ENCODE measurements around the gene MRPS35. TPM values are rescaled to one million over a fixed set of nuclear protein-coding genes. Genes with fewer than 3 reads are reported as not detected.

The MRPS35 gene
- total and polyA plus RNA-seq, 2 experiments from 2014 or later: 58.1 to 58.7 TPM

DNA sequence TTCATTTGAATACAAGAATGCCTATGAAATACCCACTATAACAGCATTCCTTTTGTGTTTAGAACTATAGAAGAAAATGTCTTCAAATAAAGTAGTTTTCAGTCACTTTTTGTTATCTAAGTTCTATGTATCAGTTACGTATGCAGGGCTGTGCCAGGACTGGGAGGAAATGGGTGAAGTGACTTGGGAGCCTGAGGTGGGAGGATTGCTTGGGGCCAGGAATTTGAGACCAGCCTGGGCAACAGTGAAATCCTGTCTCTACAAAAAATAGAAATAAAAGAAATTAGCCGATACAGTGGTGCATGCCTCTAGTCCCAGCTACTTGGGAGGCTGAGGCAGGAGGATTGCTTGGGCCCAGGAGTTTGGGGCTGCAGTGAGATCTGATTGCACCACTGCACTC is 92.3 kb downstream of the MRPS35 start:
- peaks cover 5% of the 10 kb centered on the region; the same call in 2 of the 3 replicates for H3K4me1 Mint-ChIP-seq
- H3K4me3 Mint-ChIP-seq: no peak overlapping the region
- H3K27ac ChIP-seq (ENCODE audit: low read depth): no peak overlapping the region
- no peaks in the 10 kb centered on the region for H3F3A ChIP-seq (replicated peaks; ENCODE audit: low read depth)
- no peaks in the 10 kb centered on the region for H3K9me3 Mint-ChIP-seq
- H3K4me1 ChIP-seq (ENCODE audit: insufficient read depth): no peaks in the 10 kb centered on the region
- no peak for DNase-seq (ENCODE audit: low spot score)
- no peaks in the 10 kb centered on the region for H3K36me3 ChIP-seq (ENCODE audit: insufficient read depth)
- no peaks in the 10 kb centered on the region for H3K9me2 ChIP-seq (ENCODE audit: insufficient read depth)
- H3K4me3 ChIP-seq: no peak overlapping the region
- H2AFZ ChIP-seq: no peak overlapping the region
- H3K36me3 Mint-ChIP-seq (ENCODE audit: low read depth): peaks cover 13% of the 10 kb centered on the region
- TF ChIP-seq REST (IDR thresholded peaks at IDR 0.05; ENCODE audit: unreplicated experiment): no peak
- TF ChIP-seq, protein P1, sequence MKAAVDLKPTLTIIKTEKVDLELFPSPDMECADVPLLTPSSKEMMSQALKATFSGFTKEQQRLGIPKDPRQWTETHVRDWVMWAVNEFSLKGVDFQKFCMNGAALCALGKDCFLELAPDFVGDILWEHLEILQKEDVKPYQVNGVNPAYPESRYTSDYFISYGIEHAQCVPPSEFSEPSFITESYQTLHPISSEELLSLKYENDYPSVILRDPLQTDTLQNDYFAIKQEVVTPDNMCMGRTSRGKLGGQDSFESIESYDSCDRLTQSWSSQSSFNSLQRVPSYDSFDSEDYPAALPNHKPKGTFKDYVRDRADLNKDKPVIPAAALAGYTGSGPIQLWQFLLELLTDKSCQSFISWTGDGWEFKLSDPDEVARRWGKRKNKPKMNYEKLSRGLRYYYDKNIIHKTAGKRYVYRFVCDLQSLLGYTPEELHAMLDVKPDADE (IDR thresholded peaks at IDR 0.05): no peak
- TF ChIP-seq STAT1 (IDR thresholded peaks at IDR 0.05; ENCODE audit: unreplicated experiment): no peak
- no peaks in the 10 kb centered on the region for H3K27me3 ChIP-seq (ENCODE audit: insufficient read depth)
- no peak for ATAC-seq
- H3K27ac Mint-ChIP-seq: no peak overlapping the region
- peaks cover 3% of the 10 kb centered on the region for H3K27me3 Mint-ChIP-seq (ENCODE audit: insufficient read depth, low read depth, poor library complexity)
- no peaks in the 10 kb centered on the region for H3K79me2 ChIP-seq (replicated peaks; ENCODE audit: insufficient read depth)
- H3K4me2 ChIP-seq: no peak overlapping the region
- no peaks in the 10 kb centered on the region; the same call in 1 of the 2 replicates for H4K20me1 ChIP-seq (replicated peaks; ENCODE audit: insufficient read depth)

DNA sequence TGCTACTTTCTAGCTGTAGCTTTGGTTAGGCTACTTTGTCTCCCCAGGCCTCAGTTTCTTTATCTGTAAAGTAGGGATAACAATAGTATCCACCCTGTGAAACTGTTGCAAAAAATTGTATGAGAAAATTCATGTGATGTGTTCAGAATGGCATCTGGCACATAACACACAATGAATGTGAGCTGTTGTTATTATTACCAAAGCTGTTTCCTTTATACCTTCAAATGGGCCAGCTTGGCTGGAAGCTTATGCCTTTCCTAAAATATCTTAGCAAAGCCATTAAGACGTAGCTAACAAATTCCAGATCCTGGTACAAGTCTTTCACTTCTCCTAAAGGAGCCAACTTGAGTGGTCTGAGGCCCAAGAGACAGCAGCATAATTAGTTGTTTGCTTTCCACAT is 94.6 kb downstream of the MRPS35 start:
- no peaks in the 10 kb centered on the region; the same call in 1 of the 2 replicates for H4K20me1 ChIP-seq (replicated peaks; ENCODE audit: insufficient read depth)
- Mint-ChIP-seq H3K4me3 (no peak overlapping the region), H3K27me3 (ENCODE audit: insufficient read depth, low read depth, poor library complexity) (peaks cover 3% of the 10 kb centered on the region), H3K27ac (no peak overlapping the region), H3K9me3 (no peaks in the 10 kb centered on the region), H3K36me3 (ENCODE audit: low read depth) (no peaks in the 10 kb centered on the region; the same call in 2 of the 3 replicates), H3K4me1 (peaks cover 5% of the 10 kb centered on the region; the same call in 2 of the 3 replicates)
- no peak overlapping the region for H2AFZ ChIP-seq
- DNase-seq (ENCODE audit: low spot score) (no peak), ATAC-seq (no peak)
- no peak overlapping the region for H3K4me3 ChIP-seq
- no peaks in the 10 kb centered on the region for H3K79me2 ChIP-seq (replicated peaks; ENCODE audit: insufficient read depth)
- no peaks in the 10 kb centered on the region for H3K4me1 ChIP-seq (ENCODE audit: insufficient read depth)
- H3K27ac ChIP-seq (ENCODE audit: low read depth): no peak overlapping the region
- H3K4me2 ChIP-seq: no peak overlapping the region
- H3K9me2 ChIP-seq (ENCODE audit: insufficient read depth): no peaks in the 10 kb centered on the region
- H3K36me3 ChIP-seq (ENCODE audit: insufficient read depth): no peaks in the 10 kb centered on the region
- no peaks in the 10 kb centered on the region for H3F3A ChIP-seq (replicated peaks; ENCODE audit: low read depth)
- H3K27me3 ChIP-seq (ENCODE audit: insufficient read depth): no peaks in the 10 kb centered on the region
- TF ChIP-seq CTCF (conservative IDR thresholded peaks at IDR 0.05; ENCODE audit: low read depth in 2 of 2) (no peak), STAT1 (IDR thresholded peaks at IDR 0.05; ENCODE audit: unreplicated experiment) (no peak), POLR2AphosphoS5 (IDR thresholded peaks at IDR 0.05; ENCODE audit: low read depth) (no peak), ZNF114 (CRISPR knock-in tag; IDR thresholded peaks at IDR 0.05) (no peak), NANOG (IDR thresholded peaks at IDR 0.05; ENCODE audit: borderline replicate concordance) (no peak), EZH2 (IDR thresholded peaks at IDR 0.05; ENCODE audit: low read depth, unreplicated experiment) (no peak), ZNF331 (CRISPR knock-in tag; IDR thresholded peaks at IDR 0.05; ENCODE audit: low read depth) (no peak), EZH2phosphoT487 (IDR thresholded peaks at IDR 0.05; ENCODE audit: unreplicated experiment) (no peak), JUNB (IDR thresholded peaks at IDR 0.05; ENCODE audit: unreplicated experiment) (no peak), CREB1 (CRISPR knock-in tag; IDR thresholded peaks at IDR 0.05; ENCODE audit: low read depth) (no peak), REST (IDR thresholded peaks at IDR 0.05; ENCODE audit: unreplicated experiment) (no peak)
- TF ChIP-seq, protein P1 (IDR thresholded peaks at IDR 0.05): no peak
